ENCODE results near the gene PTH1R. TPM values are rescaled to one million over a fixed set of nuclear protein-coding genes. Genes with fewer than 3 reads are reported as not detected.

PTH1R gene
- total and polyA plus RNA-seq, 4 donors = 11.2 to 29.7 (median 19.9) TPM

DNA sequence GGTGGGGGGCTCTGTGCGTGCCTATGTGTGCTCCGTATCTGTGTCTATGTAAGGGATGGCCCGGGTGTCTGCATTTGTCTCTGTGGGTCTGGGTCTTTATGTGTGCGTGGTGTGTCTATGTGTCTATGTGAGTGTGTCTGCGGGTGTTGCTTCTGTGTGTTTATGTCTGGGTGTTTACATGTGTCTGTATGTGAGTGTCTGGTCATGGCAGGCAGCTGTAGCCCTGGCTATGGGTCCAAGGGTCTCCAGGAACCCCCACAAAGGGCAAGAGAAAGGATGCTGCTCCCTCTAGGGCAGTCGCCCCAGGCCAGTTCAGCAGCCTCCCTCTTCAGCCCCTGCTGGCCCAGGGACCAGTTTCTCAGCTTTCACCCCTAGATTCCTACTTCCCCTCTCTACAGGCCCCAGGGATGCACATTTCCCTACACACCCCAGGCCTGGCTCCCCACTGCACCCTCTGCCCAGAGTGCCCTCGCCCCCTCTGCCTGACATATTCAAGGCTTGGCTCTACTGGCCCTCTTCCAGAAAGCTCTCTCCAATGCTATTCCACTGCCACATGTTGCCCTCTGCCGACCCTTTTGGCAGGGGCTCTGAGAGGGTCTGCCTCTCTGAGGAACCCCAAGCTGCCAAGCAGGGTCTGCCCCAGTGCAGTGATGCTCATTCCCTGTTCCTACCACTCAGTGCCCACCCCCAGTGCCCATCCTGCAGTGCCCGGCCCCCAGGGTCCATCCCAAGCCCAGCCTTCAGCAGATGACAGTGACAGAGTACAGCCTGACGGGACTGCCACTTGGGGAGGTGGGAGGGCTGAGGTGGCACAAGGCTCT lies 13.2 kb upstream of the PTH1R start:
- Histone ChIP-seq H3K4me1 (ENCODE audit: control insufficient read depth in 5 of 5, insufficient read depth in 5 of 5, low read length in 5 of 5) (peaks cover 6 to 63% (median 33%) of the 10 kb centered on the region in 5 donors), H3K9me3 (ENCODE audit: control insufficient read depth in 4 of 4, insufficient read depth in 3 of 4, low read length in 3 of 4) (no peaks in the 10 kb centered on the region), H3K9ac (ENCODE audit: insufficient read depth in 1 of 2, low read length in 2 of 2) (no peak overlapping the region), H3K27me3 (ENCODE audit: control insufficient read depth in 3 of 3, insufficient read depth in 3 of 3, low read length in 2 of 3) (no peaks in the 10 kb centered on the region), H3K4me3 (no peak overlapping the region), H3K27ac (ENCODE audit: low read depth in 1 of 2, low read length in 1 of 2) (peak overlapping the region; percentile 64 to 90), H3K36me3 (ENCODE audit: control insufficient read depth in 4 of 4, insufficient read depth in 4 of 4, low read length in 4 of 4) (no peaks in the 10 kb centered on the region)
- DNase-seq (peak; percentile 86 to 93 (median 87)), ATAC-seq (ENCODE audit: insufficient read depth, low FRiP score) (no peak)
- TF ChIP-seq, protein P1, sequence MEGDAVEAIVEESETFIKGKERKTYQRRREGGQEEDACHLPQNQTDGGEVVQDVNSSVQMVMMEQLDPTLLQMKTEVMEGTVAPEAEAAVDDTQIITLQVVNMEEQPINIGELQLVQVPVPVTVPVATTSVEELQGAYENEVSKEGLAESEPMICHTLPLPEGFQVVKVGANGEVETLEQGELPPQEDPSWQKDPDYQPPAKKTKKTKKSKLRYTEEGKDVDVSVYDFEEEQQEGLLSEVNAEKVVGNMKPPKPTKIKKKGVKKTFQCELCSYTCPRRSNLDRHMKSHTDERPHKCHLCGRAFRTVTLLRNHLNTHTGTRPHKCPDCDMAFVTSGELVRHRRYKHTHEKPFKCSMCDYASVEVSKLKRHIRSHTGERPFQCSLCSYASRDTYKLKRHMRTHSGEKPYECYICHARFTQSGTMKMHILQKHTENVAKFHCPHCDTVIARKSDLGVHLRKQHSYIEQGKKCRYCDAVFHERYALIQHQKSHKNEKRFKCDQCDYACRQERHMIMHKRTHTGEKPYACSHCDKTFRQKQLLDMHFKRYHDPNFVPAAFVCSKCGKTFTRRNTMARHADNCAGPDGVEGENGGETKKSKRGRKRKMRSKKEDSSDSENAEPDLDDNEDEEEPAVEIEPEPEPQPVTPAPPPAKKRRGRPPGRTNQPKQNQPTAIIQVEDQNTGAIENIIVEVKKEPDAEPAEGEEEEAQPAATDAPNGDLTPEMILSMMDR (IDR thresholded peaks at IDR 0.05; ENCODE audit: control extremely low read depth, extremely low read depth) = no peak
- WGBS, 2 donors = 79 to 80% methylated on average over 10 of the region's 10 CpGs

DNA sequence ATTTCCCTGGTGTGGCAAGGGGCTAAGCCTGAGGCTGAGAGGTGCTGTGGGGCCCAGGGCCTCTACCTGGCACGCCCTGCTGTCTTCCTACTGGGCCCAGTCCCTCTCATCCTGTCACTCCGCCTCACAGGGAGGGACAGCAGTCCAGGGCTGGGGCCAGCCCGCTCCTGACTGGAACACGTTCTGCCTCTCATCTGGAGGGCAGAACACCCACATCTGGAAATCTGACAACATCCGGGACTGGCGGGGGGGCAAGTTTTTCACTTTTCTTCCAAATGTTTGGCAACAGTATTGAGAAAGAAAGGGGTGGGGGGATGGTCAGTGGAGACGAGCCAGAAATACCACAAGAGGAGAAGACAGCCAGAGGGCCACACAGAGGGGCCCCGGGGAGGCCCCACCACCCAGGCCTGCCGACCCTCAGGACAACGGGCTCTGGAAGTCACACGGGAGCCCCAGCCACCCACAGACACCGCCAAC lies 12.5 kb upstream of the PTH1R start:
- TF ChIP-seq, protein P1 (IDR thresholded peaks at IDR 0.05; ENCODE audit: control extremely low read depth, extremely low read depth) = no peak
- peak; percentile 94 to 97 (median 97) for DNase-seq
- Histone ChIP-seq H3K9me3 (ENCODE audit: control insufficient read depth in 4 of 4, insufficient read depth in 3 of 4, low read length in 3 of 4) (no peaks in the 10 kb centered on the region), H3K36me3 (ENCODE audit: control insufficient read depth in 4 of 4, insufficient read depth in 4 of 4, low read length in 4 of 4) (no peaks in the 10 kb centered on the region), H3K4me3 (no peak overlapping the region), H3K9ac (ENCODE audit: insufficient read depth in 1 of 2, low read length in 2 of 2) (no peak overlapping the region), H3K27me3 (ENCODE audit: control insufficient read depth in 3 of 3, insufficient read depth in 3 of 3, low read length in 2 of 3) (no peaks in the 10 kb centered on the region), H3K4me1 (ENCODE audit: control insufficient read depth in 5 of 5, insufficient read depth in 5 of 5, low read length in 5 of 5) (peaks cover 6 to 68% (median 33%) of the 10 kb centered on the region in 5 donors), H3K27ac (ENCODE audit: low read depth in 1 of 2, low read length in 1 of 2) (peak overlapping the region; percentile 64 to 90)
- WGBS, 2 donors = 18 to 40% methylated on average over 12 of the region's 12 CpGs
- peak; percentile 51 for ATAC-seq (ENCODE audit: insufficient read depth, low FRiP score)

DNA sequence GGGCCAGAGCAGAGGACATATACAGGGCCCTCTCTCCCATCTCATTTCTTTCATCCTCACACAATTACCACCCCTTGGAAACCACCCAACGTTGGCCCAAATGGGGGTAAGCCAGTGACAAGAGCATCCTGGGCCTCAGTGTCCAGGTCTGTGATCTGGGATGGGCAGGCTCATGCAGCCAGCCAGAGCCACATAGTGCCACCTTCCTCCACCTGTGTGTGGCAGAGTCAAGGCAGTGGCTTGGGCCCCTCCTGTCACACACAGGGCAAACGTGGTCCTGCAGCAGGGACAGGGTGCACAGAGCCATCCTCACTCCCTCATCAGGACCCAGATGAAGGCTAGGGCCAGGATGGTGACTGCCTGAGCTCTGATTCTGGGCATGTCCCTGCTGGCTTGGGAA lies 12.0 kb upstream of the PTH1R start:
- Histone ChIP-seq H3K9me3 (ENCODE audit: control insufficient read depth in 4 of 4, insufficient read depth in 3 of 4, low read length in 3 of 4) (no peaks in the 10 kb centered on the region), H3K9ac (ENCODE audit: insufficient read depth in 1 of 2, low read length in 2 of 2) (no peak overlapping the region), H3K36me3 (ENCODE audit: control insufficient read depth in 4 of 4, insufficient read depth in 4 of 4, low read length in 4 of 4) (no peaks in the 10 kb centered on the region), H3K27me3 (ENCODE audit: control insufficient read depth in 3 of 3, insufficient read depth in 3 of 3, low read length in 2 of 3) (no peaks in the 10 kb centered on the region), H3K4me3 (no peak overlapping the region), H3K4me1 (ENCODE audit: control insufficient read depth in 5 of 5, insufficient read depth in 5 of 5, low read length in 5 of 5) (peaks cover 6 to 68% (median 33%) of the 10 kb centered on the region in 5 donors), H3K27ac (ENCODE audit: low read depth in 1 of 2, low read length in 1 of 2) (peak overlapping the region; percentile 8 to 90)
- WGBS, 2 donors = 58 to 59% methylated on average over 2 of the region's 2 CpGs
- DNase-seq = no peak
- TF ChIP-seq, protein P1 (IDR thresholded peaks at IDR 0.05; ENCODE audit: control extremely low read depth, extremely low read depth) = no peak
- ATAC-seq (ENCODE audit: insufficient read depth, low FRiP score) = no peak
